MCF 10A (cell line): ENCODE data around the gene KCTD14. TPM values are rescaled to one million over a fixed set of nuclear protein-coding genes. Genes with fewer than 3 reads are reported as not detected.

ENCODE experiments used
- BruUV-seq: library from RNA; stranded (reverse); fragments of 400-500 nt; replicated peaks from 2 replicates; lab custom pipeline; 2021; lab: Mats Ljungman, UMichigan
- CTCF ChIA-PET: fragments of 300-600 bp; sonication (Branson Sonifier 250); formaldehyde crosslinking; extraction: SDS; loops from one replicate; lab custom pipeline; 2021; ENCODE audit warnings: antibody characterized with exemption, inconsistent platforms; lab: Yijun Ruan, JAX
- POLR2A ChIA-PET: fragments of 300-600, 350-650 bp; sonication (Branson Sonifier 250); formaldehyde crosslinking; extraction: SDS; loops from one replicate; lab custom pipeline; 2020; ENCODE audit warnings: antibody characterized with exemption, inconsistent platforms; lab: Yijun Ruan, JAX
- DNase-seq: peaks from one replicate; pipeline ENCODE4 v3.0.0-alpha.2; 2018; ENCODE audit not compliant: unreplicated experiment
- H3K27ac Mint-ChIP-seq: one replicate; pipeline ENCODE4 v1.8.0; 2022; ENCODE audit warnings: mild to moderate bottlenecking, low read depth, mixed read lengths; ENCODE audit not compliant: unreplicated experiment
- H3K27me3 Mint-ChIP-seq: one replicate; pipeline ENCODE4 v1.8.0; 2022; ENCODE audit warnings: mixed read lengths; ENCODE audit not compliant: insufficient read depth, unreplicated experiment
- H3K36me3 Mint-ChIP-seq: one replicate; pipeline ENCODE4 v1.8.0; 2022; ENCODE audit warnings: mild to moderate bottlenecking, moderate library complexity, mixed read lengths; ENCODE audit not compliant: insufficient read depth, unreplicated experiment
- H3K4me1 Mint-ChIP-seq: one replicate; pipeline ENCODE4 v1.8.0; 2022; ENCODE audit warnings: mixed read lengths; ENCODE audit not compliant: insufficient read depth, unreplicated experiment
- H3K4me3 Mint-ChIP-seq: one replicate; pipeline ENCODE4 v1.8.0; 2022; ENCODE audit warnings: mild to moderate bottlenecking, moderate library complexity, mixed read lengths; ENCODE audit not compliant: unreplicated experiment
- H3K9me3 Mint-ChIP-seq: one replicate; pipeline ENCODE4 v1.8.0; 2022; ENCODE audit warnings: mixed read lengths; ENCODE audit not compliant: unreplicated experiment
- CTCF ChIP-seq: fragments of 200-600 bp; IDR thresholded peaks from one replicate; pipeline ENCODE4 v1.8.0; 2022; ENCODE audit warnings: antibody characterized with exemption, mild to moderate bottlenecking; ENCODE audit not compliant: unreplicated experiment
- intact Hi-C: fragments of 100-400 bp; cut with micrococcal nuclease; formaldehyde crosslinking; loops from 2 replicates; pipeline ENCODE4 v1.14.1; 2022
- total RNA-seq: library from RNA; stranded (reverse); gene quantifications from 2 replicates; pipeline ENCODE4 v1.2.3, GENCODE V29; 2022

Gene KCTD14
- total RNA-seq, 1 experiment from 2014 or later, result 2.2 TPM

DNA sequence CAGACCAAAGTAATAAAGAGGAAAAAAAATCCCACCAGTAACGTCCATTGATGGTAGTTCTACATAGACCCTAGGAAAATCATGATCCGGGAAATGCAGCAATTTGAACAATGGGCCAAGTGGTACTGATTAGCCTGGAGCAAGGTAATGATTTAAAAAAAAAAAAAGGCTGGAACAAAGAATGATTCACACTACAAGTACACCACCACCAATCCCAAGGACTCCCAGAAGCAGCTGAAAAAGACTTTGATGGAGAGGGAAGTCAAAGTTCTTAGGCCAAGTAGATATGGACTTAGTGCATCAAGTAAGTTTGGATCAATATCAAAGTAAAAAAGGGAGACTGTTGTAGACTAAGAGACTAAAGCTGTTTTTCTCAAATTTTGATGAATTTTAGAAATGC, 11.8 kb downstream of the KCTD14 start:
- TF ChIP-seq CTCF, result no peak
- Mint-ChIP-seq H3K9me3 (no peaks in the 10 kb centered on the region), H3K36me3 (no peaks in the 10 kb centered on the region), H3K4me1 (no peaks in the 10 kb centered on the region), H3K27me3 (no peaks in the 10 kb centered on the region), H3K27ac (no peak overlapping the region), H3K4me3 (no peak overlapping the region)
- DNase-seq, result no peak
- ChIA-PET POLR2A (no interaction called here), CTCF (no interaction called here)
- intact Hi-C loops, result no loop called here
- no TSS peak for BruUV-seq

GRCh38 chr11:78010755-78011154, 12.3 kb downstream of the KCTD14 start:
- intact Hi-C loops, result no loop called here
- CTCF ChIA-PET, result no interaction called here
- Mint-ChIP-seq H3K9me3 (no peaks in the 10 kb centered on the region), H3K36me3 (no peaks in the 10 kb centered on the region), H3K4me3 (no peak overlapping the region), H3K4me1 (no peaks in the 10 kb centered on the region), H3K27ac (no peak overlapping the region), H3K27me3 (no peaks in the 10 kb centered on the region)
- no TSS peak for BruUV-seq
- POLR2A ChIA-PET, result interaction anchor here (1.0 kb wide), 1 partner anchor 143 kb away, joined by 3 read pairs; no protein-coding TSS in a partner anchor
- DNase-seq, result no peak
- TF ChIP-seq CTCF, result no peak

DNA sequence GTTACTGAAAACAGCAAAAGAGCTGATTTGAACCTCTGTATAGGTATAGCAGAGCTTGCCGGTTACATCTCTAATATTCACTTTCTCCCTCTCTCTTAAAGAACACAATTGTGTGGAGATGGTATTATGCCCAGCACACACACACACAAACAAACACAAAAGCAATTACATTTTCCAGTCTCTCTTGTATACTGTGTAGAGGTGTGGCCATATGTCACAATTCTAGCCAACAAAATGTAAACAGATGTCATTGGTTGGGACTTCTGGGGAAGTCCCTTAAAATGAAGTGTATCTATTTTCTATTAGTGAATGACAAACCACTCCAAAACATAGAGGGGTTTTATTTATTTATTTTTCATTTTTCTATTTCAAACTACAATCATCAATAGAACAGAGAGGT, 12.8 kb downstream of the KCTD14 start:
- POLR2A ChIA-PET, result interaction anchor here (0.7 to 1.0 kb wide), 3 partner anchors 21 to 232 kb away, joined by 3 to 4 read pairs (median 4); no protein-coding TSS in a partner anchor
- intact Hi-C loops, result no loop called here
- DNase-seq, result no peak
- CTCF ChIA-PET, result interaction anchor here (3.4 kb wide), 1 partner anchor 11 kb away, joined by 21 read pairs; no protein-coding TSS in a partner anchor
- Mint-ChIP-seq H3K4me1 (no peaks in the 10 kb centered on the region), H3K4me3 (no peak overlapping the region), H3K27me3 (no peaks in the 10 kb centered on the region), H3K36me3 (no peaks in the 10 kb centered on the region), H3K9me3 (no peaks in the 10 kb centered on the region), H3K27ac (no peak overlapping the region)
- no peak for TF ChIP-seq CTCF
- BruUV-seq, result no TSS peak

GRCh38 chr11:78009062-78009461, 14.0 kb downstream of the KCTD14 start:
- Mint-ChIP-seq H3K27ac (no peak overlapping the region), H3K27me3 (no peaks in the 10 kb centered on the region), H3K36me3 (no peaks in the 10 kb centered on the region), H3K4me1 (no peaks in the 10 kb centered on the region), H3K9me3 (no peaks in the 10 kb centered on the region), H3K4me3 (no peak overlapping the region)
- BruUV-seq, result no TSS peak
- intact Hi-C loops, result no loop called here
- POLR2A ChIA-PET, result no interaction called here
- TF ChIP-seq CTCF, result no peak
- DNase-seq, result no peak
- CTCF ChIA-PET, result interaction anchor here (0.7 to 3.4 kb wide), 4 partner anchors 10 to 566 kb away, joined by 3 to 21 read pairs (median 4); partner anchors contain the start of gene NARS2
